K562 (cell line): ENCODE data around the gene MINPP1. TPM values are rescaled to one million over a fixed set of nuclear protein-coding genes. Genes with fewer than 3 reads are reported as not detected.

Experiments
- ATAC-seq: fragments of 200-7000 bp; cut with Tn5 transposase; 3 replicates; pipeline ENCODE4 v1.9.1; 2020; ENCODE audit warnings: moderate library complexity
- BruUV-seq: library from RNA; stranded (reverse); fragments of 400-500 nt; replicated peaks from 2 replicates; lab custom pipeline; 2021; lab: Mats Ljungman, UMichigan
- CTCF ChIA-PET: fragments of 300-600 bp; formaldehyde crosslinking; extraction: SDS; loops from one replicate; lab custom pipeline; 2021; ENCODE audit warnings: low intra/inter-chr PET ratio; lab: Yijun Ruan, JAX
- POLR2A ChIA-PET: fragments of 300-600, 350-650 bp; sonication (Branson Sonifier 250); formaldehyde crosslinking; extraction: SDS; loops from one replicate; lab custom pipeline; 2021; ENCODE audit warnings: antibody characterized with exemption, inconsistent platforms; lab: Yijun Ruan, JAX
- DNase-seq, 4 experiments: peaks; one replicate each; pipeline versions ENCODE4 v3.0.0 to v3.0.0-alpha.2; 2011 to 2018; ENCODE audit warnings: low spot score in 3 of 4, mixed read lengths in 3 of 4; ENCODE audit errors: extremely low read depth in 1 of 4
- FAIRE-seq: peaks from 2 replicates; lab custom pipeline; 2011; peaks lifted over from hg19 to GRCh38; lab: Jason Lieb, UNC
- H2AFZ ChIP-seq: 2 replicates; pipeline ENCODE4 v1.6.0; 2011; ENCODE audit warnings: low read depth, low read length, control low read depth, inconsistent platforms
- H3K27ac ChIP-seq: fragments of 200-600 bp; 3 replicates; pipeline ENCODE4 v1.8.0; 2011; ENCODE audit warnings: low read depth, mild to moderate bottlenecking, control low read depth, inconsistent platforms, low read length, moderate library complexity, mixed read lengths; ENCODE audit errors: extremely low read depth
- H3K27me3 ChIP-seq, 2 experiments: fragments of 300-600 bp in 1 of 2; 2 replicates in 1 of 2; 3 replicates in 1 of 2; pipeline versions ENCODE4 v1.6.0 to v1.8.0; 2011; ENCODE audit warnings: inconsistent platforms in 2 of 2, low read length in 2 of 2, mild to moderate bottlenecking in 1 of 2, mixed read lengths in 1 of 2, moderate library complexity in 1 of 2; ENCODE audit not compliant: control insufficient read depth in 2 of 2, insufficient read depth in 2 of 2
- H3K36me3 ChIP-seq: fragments of 300-600 bp; 3 replicates; pipeline ENCODE4 v1.8.0; 2011; ENCODE audit warnings: mild to moderate bottlenecking, low read length, inconsistent platforms; ENCODE audit not compliant: control insufficient read depth, insufficient read depth
- H3K4me1 ChIP-seq, 2 experiments: fragments of 200-600 bp in 1 of 2; replicated peaks in 1 of 2; 2 replicates in 1 of 2; 3 replicates in 1 of 2; pipeline versions ENCODE4 v1.5.1 to v1.8.0; 2011; ENCODE audit warnings: inconsistent platforms in 2 of 2, low read length in 2 of 2, mild to moderate bottlenecking in 1 of 2, mixed read lengths in 1 of 2, moderate library complexity in 1 of 2; ENCODE audit not compliant: control insufficient read depth in 2 of 2, insufficient read depth in 2 of 2
- H3K4me2 ChIP-seq: 2 replicates; pipeline ENCODE4 v1.6.1; 2011; ENCODE audit warnings: low read length, control low read depth, inconsistent platforms, mixed read lengths; ENCODE audit not compliant: insufficient read depth
- H3K4me3 ChIP-seq: fragments of 200-600 bp; sonication (generic), shearing (Covaris generic); 2 replicates; pipeline ENCODE4 v1.5.1; 2016; ENCODE audit warnings: control low read depth, inconsistent platforms
- H3K79me2 ChIP-seq: fragments of 200-600 bp; 3 replicates; pipeline ENCODE4 v1.8.0; 2011; ENCODE audit warnings: low read length, inconsistent platforms; ENCODE audit not compliant: control insufficient read depth, insufficient read depth
- H3K9ac ChIP-seq, 2 experiments: 2 replicates each; pipeline versions ENCODE4 v1.6.0 to v1.6.1; 2011; ENCODE audit warnings: low read depth in 2 of 2, low read length in 2 of 2, control low read depth in 1 of 2, inconsistent platforms in 1 of 2, mild to moderate bottlenecking in 1 of 2, mixed read lengths in 1 of 2; ENCODE audit not compliant: insufficient read depth in 1 of 2
- H3K9me1 ChIP-seq: one replicate; pipeline ENCODE4 v1.6.0; 2011; ENCODE audit warnings: inconsistent platforms, mild to moderate bottlenecking, low read length, moderate library complexity; ENCODE audit not compliant: control insufficient read depth, insufficient read depth
- H3K9me3 ChIP-seq: replicated peaks from 2 replicates; pipeline ENCODE4 v1.5.1; 2011; ENCODE audit warnings: low read depth, low read length, inconsistent platforms; ENCODE audit not compliant: control insufficient read depth, insufficient read depth
- H4K20me1 ChIP-seq: replicated peaks from 2 replicates; pipeline ENCODE4 v1.6.1; 2011; ENCODE audit warnings: low read length, inconsistent platforms, mixed read lengths; ENCODE audit not compliant: control insufficient read depth, insufficient read depth
- CHD2 ChIP-seq: IDR thresholded peaks from 2 replicates; pipeline ENCODE4 v1.6.1; 2011; ENCODE audit warnings: low read depth, low read length
- HCFC1 ChIP-seq: IDR thresholded peaks from 2 replicates; pipeline ENCODE4 v1.6.1; 2012; ENCODE audit warnings: low read depth, low read length, improper control_type of control experiment
- SAP30 ChIP-seq: fragments of 200-600 bp; sonication (generic); IDR thresholded peaks from 2 replicates; pipeline ENCODE4 v1.6.1; 2012; ENCODE audit warnings: borderline replicate concordance, low read depth, mild to moderate bottlenecking, moderate library complexity, low read length, control low read depth, inconsistent platforms; ENCODE audit not compliant: insufficient read depth, poor library complexity, severe bottlenecking
- WGBS: fragments of 100-300 bp; shearing (Covaris generic); methylation state at CpG from one replicate; pipeline ENCODE4 v1.1.6; 2016; ENCODE audit warnings: low coverage, mixed read lengths; ENCODE audit not compliant: insufficient coverage; ENCODE audit errors: missing lambda C conversion rate; 5-methylcytosine and 5-hydroxymethylcytosine counted together
- in situ Hi-C: fragments of 300-500 bp; cut with MboI; formaldehyde crosslinking; loops from 4 replicates; pipeline ENCODE4 v1.15.0; 2018; ENCODE audit warnings: inconsistent platforms, mixed read lengths
- intact Hi-C: fragments of 100-400 bp; cut with micrococcal nuclease; formaldehyde crosslinking; loops from 2 replicates; pipeline ENCODE4 v1.14.2; 2022
- polyA plus RNA-seq, 8 experiments: library from polyadenylated mRNA; depleted of rRNA in 4 of 8; stranded (reverse) in 5 of 8; unstranded in 3 of 8; fragments of >200 nt; fragmentation: Nextera tagmentation in 2 of 8; fragmentation: Illumina TruSeq in 1 of 8; extraction: Ambion mirVana in 2 of 8; extraction: Trizol in 1 of 8; gene quantifications; 2 replicates each; pipeline versions ENCODE4 v1.2.1 to v1.2.3, GENCODE V29; 2011 to 2014; ENCODE audit warnings: inconsistent platforms in 1 of 8, missing spikeins in 1 of 8
- total RNA-seq, 7 experiments: library from RNA; depleted of rRNA in 6 of 7; stranded (reverse); fragments of >200 nt in 6 of 7; fragmentation: Illumina TruSeq in 2 of 7; extraction: Trizol in 2 of 7; gene quantifications; 2 replicates each; pipeline versions ENCODE4 v1.2.1 to v1.2.3, GENCODE V29; 2011 to 2021; ENCODE audit warnings: low replicate concordance in 1 of 7
- TF ChIP-seq, protein P1 (sequence below): sonication (generic); formaldehyde crosslinking; IDR thresholded peaks from 2 replicates; pipeline ENCODE4 v1.8.0; 2023; ENCODE audit warnings: mild to moderate bottlenecking, missing genetic modification reagents

MINPP1 gene
- total and polyA plus RNA-seq, 9 of the 15 experiments (the other 6 are each of a cell fraction or from before 2014, with no cell fraction given) = 11.5 to 44.5 (median 27.1) TPM

DNA sequence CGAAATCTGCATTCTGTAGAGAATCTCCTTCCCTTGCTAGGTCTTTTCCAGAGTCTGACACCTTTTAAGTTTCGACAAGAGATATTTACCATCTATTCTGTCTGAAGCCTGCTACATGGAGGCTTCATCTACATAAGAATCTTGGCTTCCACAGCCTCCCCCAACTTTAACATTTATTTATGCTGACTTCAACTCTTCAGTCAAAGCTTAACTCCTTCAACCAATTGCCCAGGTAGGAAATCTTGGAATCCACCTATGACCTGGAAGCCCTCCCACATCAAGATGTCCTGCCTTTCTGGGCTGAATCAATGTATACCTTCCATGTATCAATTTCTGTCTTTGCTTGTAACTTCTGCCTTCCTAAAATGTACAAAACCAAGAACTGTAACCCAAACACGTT lies 54.7 kb downstream of the MINPP1 start:
- 0 out of 2 replicates have a peak, but pooled peaks cover 5% of the 10 kb centered on the region for H3K9me3 ChIP-seq
- POLR2A ChIA-PET = no interaction called here
- H3K27ac ChIP-seq = no peak overlapping the region
- ATAC-seq (no peak), FAIRE-seq (no peak), DNase-seq (no peak)
- no peaks in the 10 kb centered on the region for H3K9me1 ChIP-seq
- H3K4me2 ChIP-seq = no peak overlapping the region
- H3K9ac ChIP-seq = no peak overlapping the region
- in situ Hi-C loops (no loop called here), intact Hi-C loops (no loop called here)
- no peak overlapping the region for H2AFZ ChIP-seq
- BruUV-seq = no TSS peak
- no peaks in the 10 kb centered on the region for H3K27me3 ChIP-seq
- no peaks in the 10 kb centered on the region; the same call in 2 of the 3 replicates for H3K36me3 ChIP-seq
- TF ChIP-seq, protein P1, sequence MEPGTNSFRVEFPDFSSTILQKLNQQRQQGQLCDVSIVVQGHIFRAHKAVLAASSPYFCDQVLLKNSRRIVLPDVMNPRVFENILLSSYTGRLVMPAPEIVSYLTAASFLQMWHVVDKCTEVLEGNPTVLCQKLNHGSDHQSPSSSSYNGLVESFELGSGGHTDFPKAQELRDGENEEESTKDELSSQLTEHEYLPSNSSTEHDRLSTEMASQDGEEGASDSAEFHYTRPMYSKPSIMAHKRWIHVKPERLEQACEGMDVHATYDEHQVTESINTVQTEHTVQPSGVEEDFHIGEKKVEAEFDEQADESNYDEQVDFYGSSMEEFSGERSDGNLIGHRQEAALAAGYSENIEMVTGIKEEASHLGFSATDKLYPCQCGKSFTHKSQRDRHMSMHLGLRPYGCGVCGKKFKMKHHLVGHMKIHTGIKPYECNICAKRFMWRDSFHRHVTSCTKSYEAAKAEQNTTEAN (CRISPR knock-in tag) = no peak
- TF ChIP-seq SAP30 = no peak
- TF ChIP-seq CHD2 = no peak
- no peak for TF ChIP-seq HCFC1
- no peaks in the 10 kb centered on the region for H3K4me1 ChIP-seq
- CTCF ChIA-PET = no interaction called here
- no peaks in the 10 kb centered on the region for H3K79me2 ChIP-seq
- no peaks in the 10 kb centered on the region for H4K20me1 ChIP-seq
- H3K4me3 ChIP-seq = no peak overlapping the region
- WGBS = 33% methylated on average over 3 of the region's 3 CpGs
